ENCODE data around the gene RBSN.

Gene RBSN

GRCh38 chr3:15042936-15043335 lies 56.0 kb downstream of the RBSN start:
- TF ChIP-seq, protein P1, sequence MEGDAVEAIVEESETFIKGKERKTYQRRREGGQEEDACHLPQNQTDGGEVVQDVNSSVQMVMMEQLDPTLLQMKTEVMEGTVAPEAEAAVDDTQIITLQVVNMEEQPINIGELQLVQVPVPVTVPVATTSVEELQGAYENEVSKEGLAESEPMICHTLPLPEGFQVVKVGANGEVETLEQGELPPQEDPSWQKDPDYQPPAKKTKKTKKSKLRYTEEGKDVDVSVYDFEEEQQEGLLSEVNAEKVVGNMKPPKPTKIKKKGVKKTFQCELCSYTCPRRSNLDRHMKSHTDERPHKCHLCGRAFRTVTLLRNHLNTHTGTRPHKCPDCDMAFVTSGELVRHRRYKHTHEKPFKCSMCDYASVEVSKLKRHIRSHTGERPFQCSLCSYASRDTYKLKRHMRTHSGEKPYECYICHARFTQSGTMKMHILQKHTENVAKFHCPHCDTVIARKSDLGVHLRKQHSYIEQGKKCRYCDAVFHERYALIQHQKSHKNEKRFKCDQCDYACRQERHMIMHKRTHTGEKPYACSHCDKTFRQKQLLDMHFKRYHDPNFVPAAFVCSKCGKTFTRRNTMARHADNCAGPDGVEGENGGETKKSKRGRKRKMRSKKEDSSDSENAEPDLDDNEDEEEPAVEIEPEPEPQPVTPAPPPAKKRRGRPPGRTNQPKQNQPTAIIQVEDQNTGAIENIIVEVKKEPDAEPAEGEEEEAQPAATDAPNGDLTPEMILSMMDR (IDR thresholded peaks at IDR 0.05; ENCODE audit: low read depth, low read length), result no peak
- H3K4me3 ChIP-seq (ENCODE audit: low read depth, low read length), result no peak overlapping the region
- no peaks in the 10 kb centered on the region for H3K4me1 ChIP-seq
- H3K36me3 ChIP-seq, result peaks cover 41% of the 10 kb centered on the region
- no peak for DNase-seq
- H3K9me3 ChIP-seq, result no peaks in the 10 kb centered on the region
- no peaks in the 10 kb centered on the region for H3K27me3 ChIP-seq

DNA sequence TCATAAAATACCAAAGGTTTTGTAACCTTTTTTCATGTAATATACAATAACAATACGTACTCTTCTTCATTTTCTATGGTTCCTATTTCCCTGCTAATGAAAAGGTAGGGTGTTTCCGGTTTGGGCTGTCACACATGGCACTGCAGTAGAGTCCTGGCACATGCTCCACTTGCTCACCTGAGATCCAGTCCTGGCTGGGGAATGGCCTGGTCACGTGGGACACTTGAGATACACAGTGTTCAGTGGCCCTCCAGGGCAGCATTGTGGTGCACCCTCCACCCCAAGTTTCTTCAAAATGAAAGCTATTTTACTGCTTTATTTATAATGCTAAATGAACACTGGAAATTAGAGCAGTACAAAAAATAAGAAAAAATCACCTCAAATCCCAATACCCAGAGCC lies 57.0 kb downstream of the RBSN start:
- peaks cover 31% of the 10 kb centered on the region for H3K36me3 ChIP-seq
- no peak for DNase-seq
- TF ChIP-seq, protein P1 (IDR thresholded peaks at IDR 0.05; ENCODE audit: low read depth, low read length), result no peak
- no peak overlapping the region for H3K4me3 ChIP-seq (ENCODE audit: low read depth, low read length)
- H3K9me3 ChIP-seq, result no peaks in the 10 kb centered on the region
- H3K27me3 ChIP-seq, result no peaks in the 10 kb centered on the region
- no peaks in the 10 kb centered on the region for H3K4me1 ChIP-seq

DNA sequence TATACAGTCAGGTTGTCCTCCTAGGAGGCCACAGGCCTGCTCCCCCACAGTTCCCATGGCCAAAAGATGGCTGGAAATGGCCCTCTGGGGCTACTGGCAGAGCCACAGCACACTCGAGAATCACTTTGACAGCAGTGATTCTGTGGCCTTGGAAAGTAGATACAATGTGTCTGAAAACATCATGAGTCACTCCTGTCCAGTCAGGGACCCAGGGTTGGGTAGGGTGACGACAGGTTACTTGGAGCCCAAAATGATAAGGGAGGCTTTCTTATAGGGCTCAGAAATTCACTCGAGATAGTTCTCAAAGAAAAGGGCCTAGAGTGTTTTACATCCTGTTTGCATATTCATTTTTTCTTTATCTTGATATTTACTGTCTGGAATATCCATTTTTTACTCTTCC lies 58.1 kb downstream of the RBSN start:
- H3K9me3 ChIP-seq, result no peaks in the 10 kb centered on the region
- peaks cover 20% of the 10 kb centered on the region for H3K36me3 ChIP-seq
- no peaks in the 10 kb centered on the region for H3K4me1 ChIP-seq
- TF ChIP-seq, protein P1 (IDR thresholded peaks at IDR 0.05; ENCODE audit: low read depth, low read length), result no peak
- no peak for DNase-seq
- no peak overlapping the region for H3K4me3 ChIP-seq (ENCODE audit: low read depth, low read length)
- no peaks in the 10 kb centered on the region for H3K27me3 ChIP-seq

GRCh38 chr3:15038306-15038705 lies 60.6 kb downstream of the RBSN start:
- DNase-seq, result no peak
- TF ChIP-seq, protein P1 (IDR thresholded peaks at IDR 0.05; ENCODE audit: low read depth, low read length), result no peak
- Histone ChIP-seq H3K4me1 (no peaks in the 10 kb centered on the region), H3K27me3 (no peaks in the 10 kb centered on the region), H3K9me3 (no peaks in the 10 kb centered on the region), H3K4me3 (ENCODE audit: low read depth, low read length) (no peak overlapping the region), H3K36me3 (peaks cover 12% of the 10 kb centered on the region)

DNA sequence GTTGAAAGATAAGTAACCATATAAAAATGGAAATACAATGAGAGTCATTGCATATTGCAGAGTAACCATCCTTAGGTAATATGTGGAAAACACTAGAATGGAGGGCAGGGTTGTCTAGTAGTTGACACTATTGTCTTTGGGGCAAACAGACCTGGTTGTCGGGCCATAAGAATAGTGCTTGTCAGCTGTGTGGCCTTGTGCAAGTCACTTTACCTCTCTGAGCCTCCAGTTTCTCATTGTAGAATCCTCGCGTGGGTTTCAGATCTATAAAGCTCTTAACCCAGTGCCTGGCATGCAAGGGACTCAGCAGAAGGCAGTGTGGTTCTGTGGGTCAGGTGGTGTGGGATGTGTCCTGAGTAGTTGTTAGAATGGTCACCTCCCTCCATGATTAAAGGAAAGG lies 65.8 kb downstream of the RBSN start:
- H3K36me3 ChIP-seq, result peaks cover 8% of the 10 kb centered on the region

GRCh38 chr3:15032650-15033049 lies 66.3 kb downstream of the RBSN start:
- H3K27me3 ChIP-seq, result no peaks in the 10 kb centered on the region
- peaks cover 8% of the 10 kb centered on the region for H3K36me3 ChIP-seq
- H3K4me3 ChIP-seq (ENCODE audit: low read depth, low read length), result no peak overlapping the region
- H3K9me3 ChIP-seq, result no peaks in the 10 kb centered on the region
- H3K4me1 ChIP-seq, result no peaks in the 10 kb centered on the region
- no peak for DNase-seq
- TF ChIP-seq, protein P1 (IDR thresholded peaks at IDR 0.05; ENCODE audit: low read depth, low read length), result no peak

More for the DNA sequence above, 65.8 kb downstream of the RBSN start:
- DNase-seq, result no peak
- Histone ChIP-seq H3K27me3 (no peaks in the 10 kb centered on the region), H3K4me3 (ENCODE audit: low read depth, low read length) (no peak overlapping the region), H3K4me1 (no peaks in the 10 kb centered on the region), H3K9me3 (no peaks in the 10 kb centered on the region)
- TF ChIP-seq, protein P1 (IDR thresholded peaks at IDR 0.05; ENCODE audit: low read depth, low read length), result no peak
